Mesenchymal stem cell (in vitro differentiated cells and primary cell): ENCODE results near the gene BEST4.
"Not testable (repeated sequence)": the region's sequence is repeated elsewhere in the genome, so short reads cannot be mapped to it uniquely, and the experiment has no call there.

ENCODE experiments used
- DNase-seq: peaks from one replicate; pipeline ENCODE4 v3.0.0-alpha.2; 2013
- H2AFZ ChIP-seq: one replicate; pipeline ENCODE4 v1.6.1; 2013; ENCODE audit warnings: low read depth, mild to moderate bottlenecking, control low read depth, inconsistent platforms, low read length, moderate library complexity
- H2AK5ac ChIP-seq: 2 replicates; pipeline ENCODE4 v1.6.1; 2013; ENCODE audit warnings: low read length, moderate library complexity, mild to moderate bottlenecking, inconsistent platforms; ENCODE audit not compliant: severe bottlenecking
- H2BK120ac ChIP-seq: one replicate; pipeline ENCODE4 v1.6.1; 2013; ENCODE audit warnings: low read depth, mild to moderate bottlenecking, inconsistent platforms, low read length, moderate library complexity
- H2BK12ac ChIP-seq, 2 experiments: one replicate each; pipeline ENCODE4 v1.6.1; 2013; ENCODE audit warnings: inconsistent platforms in 2 of 2, low read length in 2 of 2, mild to moderate bottlenecking in 2 of 2, moderate library complexity in 2 of 2, control low read depth in 1 of 2
- H2BK15ac ChIP-seq: one replicate; pipeline ENCODE4 v1.6.1; 2013; ENCODE audit warnings: mild to moderate bottlenecking, low read depth, inconsistent platforms; ENCODE audit not compliant: poor library complexity, severe bottlenecking
- H2BK5ac ChIP-seq: 2 replicates; pipeline ENCODE4 v1.6.1; 2013; ENCODE audit warnings: low read depth, mild to moderate bottlenecking, low read length, control low read depth, inconsistent platforms; ENCODE audit not compliant: poor library complexity, severe bottlenecking
- H3K14ac ChIP-seq, 2 experiments: one replicate each; pipeline ENCODE4 v1.6.1; 2013; ENCODE audit warnings: inconsistent platforms in 2 of 2, low read length in 2 of 2, control low read depth in 1 of 2, mild to moderate bottlenecking in 1 of 2, moderate library complexity in 1 of 2
- H3K18ac ChIP-seq, 2 experiments: one replicate each; pipeline ENCODE4 v1.6.1; 2013; ENCODE audit warnings: inconsistent platforms in 2 of 2, low read length in 2 of 2, control low read depth in 1 of 2, low read depth in 1 of 2, mild to moderate bottlenecking in 1 of 2
- H3K23ac ChIP-seq, 2 experiments: one replicate each; pipeline ENCODE4 v1.6.1; 2013; ENCODE audit warnings: inconsistent platforms in 2 of 2, low read length in 2 of 2, mild to moderate bottlenecking in 2 of 2, moderate library complexity in 2 of 2, control low read depth in 1 of 2
- H3K27ac ChIP-seq: 2 replicates; pipeline ENCODE4 v1.5.1; 2013; ENCODE audit warnings: mild to moderate bottlenecking, moderate library complexity, low read length, control low read depth, inconsistent platforms; ENCODE audit not compliant: poor library complexity, severe bottlenecking
- H3K27me3 ChIP-seq, 2 experiments: 2 replicates each; pipeline versions ENCODE4 v1.6.1 to v1.7.0; 2013; ENCODE audit warnings: low read length in 2 of 2, mild to moderate bottlenecking in 2 of 2, moderate library complexity in 2 of 2, control low read depth in 1 of 2, inconsistent platforms in 1 of 2; ENCODE audit not compliant: control insufficient read depth in 1 of 2, insufficient read depth in 1 of 2
- H3K36me3 ChIP-seq, 2 experiments: 2 replicates each; pipeline versions ENCODE4 v1.6.1 to v1.7.0; 2013; ENCODE audit warnings: low read length in 2 of 2, control low read depth in 1 of 2, inconsistent platforms in 1 of 2, low read depth in 1 of 2, mild to moderate bottlenecking in 1 of 2; ENCODE audit not compliant: insufficient read depth in 2 of 2, control insufficient read depth in 1 of 2
- H3K4ac ChIP-seq, 2 experiments: one replicate each; pipeline ENCODE4 v1.6.1; 2013; ENCODE audit warnings: inconsistent platforms in 2 of 2, low read length in 2 of 2, mild to moderate bottlenecking in 2 of 2, moderate library complexity in 2 of 2, control low read depth in 1 of 2, low read depth in 1 of 2
- H3K4me1 ChIP-seq: 2 replicates; pipeline ENCODE4 v1.6.1; 2013; ENCODE audit warnings: low read depth, low read length, control low read depth; ENCODE audit not compliant: control insufficient read depth, insufficient read depth
- H3K4me2 ChIP-seq: 2 replicates; pipeline ENCODE4 v1.6.1; 2013; ENCODE audit warnings: low read length, mild to moderate bottlenecking, inconsistent platforms; ENCODE audit not compliant: poor library complexity, severe bottlenecking
- H3K4me3 ChIP-seq, 2 experiments: 2 replicates each; pipeline versions ENCODE4 v1.5.1 to v1.7.0; 2013; ENCODE audit warnings: low read length in 2 of 2, mild to moderate bottlenecking in 2 of 2, control low read depth in 1 of 2, low read depth in 1 of 2; ENCODE audit not compliant: insufficient read depth in 1 of 2
- H3K79me1 ChIP-seq: replicated peaks from 2 replicates; pipeline ENCODE4 v1.6.1; 2013; ENCODE audit warnings: mild to moderate bottlenecking, control low read depth, low read length, inconsistent platforms; ENCODE audit not compliant: poor library complexity, severe bottlenecking
- H3K9ac ChIP-seq: 2 replicates; pipeline ENCODE4 v1.7.0; 2013; ENCODE audit warnings: mild to moderate bottlenecking, low read length, moderate library complexity
- H3K9me3 ChIP-seq: 2 replicates; pipeline ENCODE4 v1.7.0; 2013; ENCODE audit warnings: mild to moderate bottlenecking, low read length; ENCODE audit not compliant: control insufficient read depth
- H4K8ac ChIP-seq: one replicate; pipeline ENCODE4 v1.6.1; 2013; ENCODE audit warnings: inconsistent platforms, mild to moderate bottlenecking, low read length, moderate library complexity
- H4K91ac ChIP-seq: one replicate; pipeline ENCODE4 v1.6.1; 2013; ENCODE audit warnings: mild to moderate bottlenecking, low read length, inconsistent platforms
- WGBS: methylation state at CpG from one replicate; pipeline ENCODE4 v1.1.7; 2013; ENCODE audit warnings: mixed read lengths; 5-methylcytosine and 5-hydroxymethylcytosine counted together

The BEST4 gene

GRCh38 chr1:44775930-44776729, 11.8 kb downstream of the BEST4 start:
- Histone ChIP-seq H2AFZ (no peak overlapping the region), H4K8ac (peak overlapping the region; percentile 45), H3K23ac (peak overlapping the region in 1 of 2 experiments; percentile 57), H2AK5ac (peak overlapping the region; percentile 42), H2BK15ac (no peak overlapping the region), H3K14ac (peak overlapping the region in 1 of 2 experiments; percentile 88), H3K4me3 (peak overlapping the region; percentile 81 to 87), H3K36me3 (peaks cover 43 to 48% of the 10 kb centered on the region in 2 experiments), H3K4ac (peak overlapping the region; percentile 41 to 90), H3K27me3 (no peaks in the 10 kb centered on the region), H3K9me3 (no peaks in the 10 kb centered on the region), H2BK12ac (peak overlapping the region in 1 of 2 experiments; percentile 55), H3K18ac (peak overlapping the region in 1 of 2 experiments; percentile 82), H4K91ac (no peak overlapping the region), H3K27ac (peak overlapping the region; percentile 67), H3K4me1 (peaks cover 18% of the 10 kb centered on the region), H3K79me1 (peaks cover 2% of the 10 kb centered on the region), H2BK120ac (peak overlapping the region; percentile 51), H3K9ac (peak overlapping the region; percentile 96), H3K4me2 (peak overlapping the region; percentile 78), H2BK5ac (no peak overlapping the region)
- 3% methylated on average over 35 of the region's 36 CpGs for WGBS
- DNase-seq, result peak; percentile 40

GRCh38 chr1:44775078-44775929, 12.7 kb downstream of the BEST4 start, which contains the start of gene RPS8:
RPS8 (plus strand) TSS chr1:44775540; CDS start chr1:44775597, 57 bp downstream.
- peak within 1 kb of the TSS; percentile 78 for H3K4me2 ChIP-seq
- H4K8ac ChIP-seq, result peak within 1 kb of the TSS; percentile 99
- H2BK5ac ChIP-seq, result peak within 1 kb of the TSS; percentile 87
- H3K27ac ChIP-seq, result peak within 1 kb of the TSS; percentile 83
- H3K27me3 ChIP-seq, result no peaks in the 10 kb centered on the region
- peak; percentile 96 for DNase-seq
- H3K4ac ChIP-seq, result peak within 1 kb of the TSS; percentile 86 to 100
- H2BK12ac ChIP-seq, result peak within 1 kb of the TSS in 1 of 2 experiments; percentile 29
- no peak within 1 kb of the TSS for H2BK15ac ChIP-seq
- peak within 1 kb of the TSS; percentile 42 for H2AK5ac ChIP-seq
- WGBS, result under 1% methylated on average over 65 of the region's 65 CpGs
- no peaks in the 10 kb centered on the region for H3K9me3 ChIP-seq
- peak within 1 kb of the TSS; percentile 96 for H3K9ac ChIP-seq
- peaks cover 36 to 40% of the 10 kb centered on the region in 2 experiments for H3K36me3 ChIP-seq
- H2AFZ ChIP-seq, result peak within 1 kb of the TSS; percentile 91
- H2BK120ac ChIP-seq, result peak within 1 kb of the TSS; percentile 56
- H3K18ac ChIP-seq, result peak within 1 kb of the TSS; percentile 92 to 95
- H3K14ac ChIP-seq, result peak within 1 kb of the TSS in 1 of 2 experiments; percentile 88
- H3K4me3 ChIP-seq, result peak within 1 kb of the TSS; percentile 81 to 87
- peaks cover 2% of the 10 kb centered on the region for H3K79me1 ChIP-seq
- H4K91ac ChIP-seq, result peak within 1 kb of the TSS; percentile 62
- H3K4me1 ChIP-seq, result peaks cover 18% of the 10 kb centered on the region
- H3K23ac ChIP-seq, result peak within 1 kb of the TSS in 1 of 2 experiments; percentile 57

- H2AFZ ChIP-seq, H3K27ac ChIP-seq, H3K14ac ChIP-seq, H3K4me2 ChIP-seq, H2BK5ac ChIP-seq, H3K27me3 ChIP-seq, H4K91ac ChIP-seq, H2BK15ac ChIP-seq, H2AK5ac ChIP-seq, H4K8ac ChIP-seq, H2BK12ac ChIP-seq, H3K79me1 ChIP-seq, H3K9ac ChIP-seq, H3K9me3 ChIP-seq, H2BK120ac ChIP-seq, DNase-seq, H3K4me3 ChIP-seq, H3K18ac ChIP-seq, H3K23ac ChIP-seq, H3K4me1 ChIP-seq, H3K4ac ChIP-seq: not testable (repeated sequence)
- 98% methylated on average over 6 of the region's 6 CpGs for WGBS
- H3K36me3 ChIP-seq, result peaks cover 21 to 28% of the 10 kb centered on the region in 2 experiments
These were observed 21.5 kb downstream of the BEST4 start for GRCh38 chr1:44766421-44766820.

- Histone ChIP-seq H3K36me3 (peaks cover 35 to 37% of the 10 kb centered on the region in 2 experiments), H3K4me3 (no peak overlapping the region), H4K8ac (no peak overlapping the region)
These were observed 27.1 kb downstream of the BEST4 start for GRCh38 chr1:44760876-44761275.

More at GRCh38 chr1:44760876-44761275, 27.1 kb downstream of the BEST4 start:
- Histone ChIP-seq H3K4me2 (no peak overlapping the region), H3K18ac (no peak overlapping the region), H3K27ac (no peak overlapping the region), H3K9ac (no peak overlapping the region), H3K14ac (no peak overlapping the region), H4K91ac (no peak overlapping the region), H3K9me3 (no peaks in the 10 kb centered on the region), H2BK120ac (no peak overlapping the region), H2AFZ (no peak overlapping the region), H2BK12ac (no peak overlapping the region), H3K4ac (no peak overlapping the region), H2AK5ac (no peak overlapping the region), H2BK5ac (no peak overlapping the region), H2BK15ac (no peak overlapping the region), H3K4me1 (no peaks in the 10 kb centered on the region), H3K27me3 (no peaks in the 10 kb centered on the region), H3K79me1 (peaks cover 6% of the 10 kb centered on the region), H3K23ac (no peak overlapping the region)
- no peak for DNase-seq
- 94% methylated on average over 3 of the region's 3 CpGs for WGBS
